Measurements from ENCODE around the gene IFT80. TPM values are rescaled to one million over a fixed set of nuclear protein-coding genes. Genes with fewer than 3 reads are reported as not detected.
"Not testable (repeated sequence)": the region's sequence is repeated elsewhere in the genome, so short reads cannot be mapped to it uniquely, and the experiment has no call there.

IFT80 gene
- total RNA-seq, 1 donor: 79.2 TPM

DNA sequence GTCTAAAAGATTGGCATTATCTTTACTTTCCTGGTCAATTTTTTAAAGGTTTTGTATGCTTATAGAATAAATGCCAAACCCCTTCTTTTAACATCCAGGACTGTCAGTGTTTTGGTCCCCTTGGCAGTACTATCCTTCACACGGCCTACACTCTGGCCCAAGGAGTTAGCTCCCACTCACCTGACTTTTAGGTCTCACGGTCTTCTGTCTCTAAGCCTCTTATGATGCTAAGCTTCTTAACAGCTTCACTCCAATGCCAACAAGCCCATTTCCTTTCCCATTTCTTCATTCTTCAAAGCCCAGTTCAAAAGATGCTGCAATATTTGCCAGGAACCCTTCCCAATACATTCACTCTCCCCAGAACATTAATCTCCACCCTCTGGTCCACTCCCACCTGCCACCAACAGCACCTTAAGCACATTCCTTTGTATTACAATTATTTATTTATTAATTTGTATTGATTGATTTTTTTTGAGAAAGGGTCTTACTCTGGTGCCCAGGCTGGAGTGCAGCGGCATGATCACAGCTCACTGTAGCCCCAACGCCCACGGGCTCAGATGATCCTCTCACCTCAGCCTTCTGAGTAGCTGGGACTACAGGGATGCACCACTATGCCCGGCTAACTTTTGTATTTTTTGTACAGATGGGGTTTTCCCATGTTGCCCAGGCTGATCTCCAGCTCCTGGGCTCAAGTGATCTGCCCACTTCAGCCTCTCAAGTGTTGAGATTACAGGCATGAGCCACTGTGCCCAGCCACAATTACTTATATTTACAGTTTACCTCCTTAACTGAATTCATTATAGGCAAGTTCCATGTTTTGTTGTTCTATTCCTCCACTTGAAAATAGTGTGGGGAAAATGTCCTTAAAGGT, 27.8 kb downstream of the IFT80 start:
- no peak for DNase-seq (ENCODE audit: low read depth)
- TF ChIP-seq, protein P1, sequence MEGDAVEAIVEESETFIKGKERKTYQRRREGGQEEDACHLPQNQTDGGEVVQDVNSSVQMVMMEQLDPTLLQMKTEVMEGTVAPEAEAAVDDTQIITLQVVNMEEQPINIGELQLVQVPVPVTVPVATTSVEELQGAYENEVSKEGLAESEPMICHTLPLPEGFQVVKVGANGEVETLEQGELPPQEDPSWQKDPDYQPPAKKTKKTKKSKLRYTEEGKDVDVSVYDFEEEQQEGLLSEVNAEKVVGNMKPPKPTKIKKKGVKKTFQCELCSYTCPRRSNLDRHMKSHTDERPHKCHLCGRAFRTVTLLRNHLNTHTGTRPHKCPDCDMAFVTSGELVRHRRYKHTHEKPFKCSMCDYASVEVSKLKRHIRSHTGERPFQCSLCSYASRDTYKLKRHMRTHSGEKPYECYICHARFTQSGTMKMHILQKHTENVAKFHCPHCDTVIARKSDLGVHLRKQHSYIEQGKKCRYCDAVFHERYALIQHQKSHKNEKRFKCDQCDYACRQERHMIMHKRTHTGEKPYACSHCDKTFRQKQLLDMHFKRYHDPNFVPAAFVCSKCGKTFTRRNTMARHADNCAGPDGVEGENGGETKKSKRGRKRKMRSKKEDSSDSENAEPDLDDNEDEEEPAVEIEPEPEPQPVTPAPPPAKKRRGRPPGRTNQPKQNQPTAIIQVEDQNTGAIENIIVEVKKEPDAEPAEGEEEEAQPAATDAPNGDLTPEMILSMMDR (IDR thresholded peaks at IDR 0.05; ENCODE audit: insufficient read depth, low read length): no peak
- H3K4me3 ChIP-seq (ENCODE audit: low read depth, low read length): no peak overlapping the region

DNA sequence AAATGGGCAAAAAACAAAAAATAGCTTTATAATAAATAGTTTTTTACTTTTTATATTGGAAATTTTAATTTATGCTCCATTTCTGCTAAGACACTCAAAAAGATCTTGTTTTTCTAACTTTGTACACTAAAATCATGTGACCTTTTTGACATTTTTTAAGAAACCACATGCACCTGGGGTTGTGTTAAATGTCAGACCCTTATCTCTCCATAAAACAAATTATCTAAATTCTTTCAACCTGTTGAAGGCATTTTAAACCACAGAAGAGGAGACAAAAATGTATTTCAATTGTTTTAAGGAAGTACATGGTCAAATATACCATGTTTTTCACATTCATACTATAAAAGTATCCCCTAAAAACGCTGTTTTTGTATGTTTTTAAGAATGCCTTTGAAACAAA, 29.2 kb downstream of the IFT80 start:
- H3K4me3 ChIP-seq (ENCODE audit: low read depth, low read length): no peak overlapping the region
- TF ChIP-seq, protein P1 (IDR thresholded peaks at IDR 0.05; ENCODE audit: insufficient read depth, low read length): no peak
- DNase-seq (ENCODE audit: low read depth): no peak

DNA sequence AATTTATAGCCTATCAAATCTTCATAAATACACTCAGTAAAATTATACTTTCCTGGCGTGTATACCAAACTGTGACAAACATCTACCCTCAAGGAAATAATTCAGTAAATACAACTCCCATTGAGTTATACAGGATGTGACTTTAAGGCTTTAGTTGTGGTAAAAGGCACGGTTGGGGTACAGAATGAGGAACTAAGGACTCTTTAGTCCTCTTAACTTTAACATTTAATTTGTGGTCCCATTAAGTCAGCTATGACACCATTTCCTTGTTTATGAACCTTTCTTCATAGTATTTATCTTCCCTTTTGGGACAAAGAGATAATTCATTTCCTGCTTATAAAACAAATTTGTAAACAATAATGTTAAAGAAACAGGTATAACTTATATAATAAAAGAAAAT, 30.2 kb downstream of the IFT80 start:
- no peak overlapping the region for H3K4me3 ChIP-seq (ENCODE audit: low read depth, low read length)
- TF ChIP-seq, protein P1 (IDR thresholded peaks at IDR 0.05; ENCODE audit: insufficient read depth, low read length): no peak
- no peak for DNase-seq (ENCODE audit: low read depth)

DNA sequence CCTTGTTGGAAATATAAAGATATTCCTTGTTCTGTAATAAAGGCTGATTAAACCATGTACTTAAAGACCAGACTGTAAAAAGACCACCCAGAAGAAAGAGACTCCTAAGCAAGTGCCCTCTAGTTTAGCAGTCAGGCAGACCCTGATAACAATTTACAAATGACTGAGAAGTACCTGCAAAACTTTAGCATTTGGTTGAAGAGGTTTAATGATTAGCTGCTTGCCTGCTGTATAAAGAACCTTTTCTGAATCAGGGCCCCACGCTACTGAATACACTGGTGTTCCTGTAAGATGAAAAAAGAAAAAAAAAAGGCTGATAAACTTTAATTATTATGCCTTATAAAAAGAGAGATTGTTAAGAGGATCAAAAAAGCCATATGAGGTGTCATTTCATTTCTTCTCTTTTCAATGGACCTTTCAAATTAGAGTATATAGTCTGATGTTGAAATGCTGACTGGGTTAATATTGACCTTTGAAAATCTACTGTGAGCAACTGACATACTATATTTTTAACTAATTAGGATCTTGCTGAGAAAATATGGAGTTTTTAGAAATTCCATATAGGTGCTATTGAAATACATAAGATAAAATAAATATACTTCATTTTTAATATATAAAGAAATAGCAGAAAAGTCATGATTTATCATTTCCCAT, 33.0 kb downstream of the IFT80 start:
- TF ChIP-seq, protein P1 (IDR thresholded peaks at IDR 0.05; ENCODE audit: insufficient read depth, low read length): no peak
- no peak for DNase-seq (ENCODE audit: low read depth)
- no peak overlapping the region for H3K4me3 ChIP-seq (ENCODE audit: low read depth, low read length)

DNA sequence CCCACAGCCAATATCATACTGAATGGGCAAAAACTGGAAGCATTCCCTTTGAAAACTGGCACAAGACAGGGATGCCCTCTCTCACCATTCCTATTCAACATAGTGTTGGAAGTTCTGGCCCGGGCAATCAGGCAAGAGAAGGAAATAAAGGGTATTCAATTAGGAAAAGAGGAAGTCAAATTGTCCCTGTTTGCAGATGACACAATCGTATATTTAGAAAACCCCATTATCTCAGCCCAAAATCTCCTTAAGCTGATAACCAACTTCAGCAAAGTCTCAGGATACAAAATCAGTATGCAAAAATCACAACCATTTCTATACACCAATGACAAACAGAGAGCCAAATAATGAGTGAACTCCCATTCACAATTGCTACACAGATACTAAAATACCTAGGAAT, 36.1 kb downstream of the IFT80 start:
- not testable (repeated sequence) for H3K4me3 ChIP-seq (ENCODE audit: low read depth, low read length); DNase-seq (ENCODE audit: low read depth)

DNA sequence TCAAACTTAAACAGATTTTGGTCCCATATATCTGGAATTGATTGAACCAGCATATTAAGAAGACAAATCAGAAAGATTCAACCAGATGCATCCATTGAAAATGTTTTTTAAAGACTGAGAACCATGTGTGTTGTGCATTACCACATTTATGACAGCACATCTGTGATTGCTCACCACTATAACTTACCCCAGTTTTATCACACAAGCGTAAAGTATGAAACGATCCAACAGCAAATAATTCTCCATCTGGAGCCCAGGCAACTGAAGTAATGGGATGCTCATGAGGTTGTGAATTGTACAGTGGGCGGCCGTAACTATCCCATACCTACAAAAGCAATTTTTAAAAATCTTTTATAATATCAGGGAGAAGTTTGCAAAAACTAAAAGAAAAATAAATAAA, 43.2 kb downstream of the IFT80 start:
- DNase-seq (ENCODE audit: low read depth): no peak
- no peak overlapping the region for H3K4me3 ChIP-seq (ENCODE audit: low read depth, low read length)
- TF ChIP-seq, protein P1 (IDR thresholded peaks at IDR 0.05; ENCODE audit: insufficient read depth, low read length): no peak

DNA sequence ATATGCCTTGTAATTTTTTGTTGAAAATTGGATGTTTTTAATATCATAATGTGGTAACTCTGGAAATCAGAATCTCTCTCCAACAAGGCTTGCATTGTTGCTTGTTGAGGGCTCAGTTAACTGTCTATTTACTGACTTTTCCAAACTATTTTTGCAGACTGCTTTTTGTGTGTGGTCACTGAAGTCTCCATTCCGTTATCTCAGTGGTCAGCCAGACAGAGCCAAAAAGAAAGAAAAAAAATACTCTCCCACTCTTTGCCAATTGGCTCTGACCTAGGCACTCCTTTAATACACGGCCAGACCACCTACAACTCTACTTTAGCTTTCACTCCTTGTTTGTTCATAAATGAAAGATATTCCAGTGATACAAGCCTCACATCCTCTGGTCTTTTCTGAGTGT, 52.5 kb downstream of the IFT80 start:
- no peak overlapping the region for H3K4me3 ChIP-seq (ENCODE audit: low read depth, low read length)
- peak; percentile 30 for DNase-seq (ENCODE audit: low read depth)
- TF ChIP-seq, protein P1 (IDR thresholded peaks at IDR 0.05; ENCODE audit: insufficient read depth, low read length): no peak
